Caco-2 (cell line): ENCODE results near the gene OR10D3. TPM values are rescaled to one million over a fixed set of nuclear protein-coding genes. Genes with fewer than 3 reads are reported as not detected.

Experiments
- BruUV-seq: library from RNA; stranded (reverse); fragments of 400-500 nt; replicated peaks from 2 replicates; lab custom pipeline; 2021; lab: Mats Ljungman, UMichigan
- CTCF ChIA-PET: fragments of 300-600 bp; sonication (Branson Sonifier 250); formaldehyde crosslinking; loops from one replicate; lab custom pipeline; 2022; ENCODE audit warnings: antibody characterized with exemption; lab: Charles Lee
- POLR2A ChIA-PET: fragments of 300-600 bp; sonication (Branson Sonifier 250); formaldehyde crosslinking; loops from one replicate; lab custom pipeline; 2022; ENCODE audit warnings: antibody characterized with exemption; lab: Charles Lee
- DNase-seq, 2 experiments: peaks; one replicate each; pipeline versions ENCODE4 v3.0.0 to v3.0.0-alpha.2; 2020 to 2022
- H3K27me3 ChIP-seq: replicated peaks from 2 replicates; pipeline ENCODE4 v1.6.0; 2011; ENCODE audit warnings: low read length; ENCODE audit not compliant: control insufficient read depth, insufficient read depth
- H3K36me3 ChIP-seq: 2 replicates; pipeline ENCODE4 v1.5.1; 2011; ENCODE audit warnings: low read length; ENCODE audit not compliant: control insufficient read depth, insufficient read depth
- H3K4me1 ChIP-seq: fragments of 250-450 bp; sonication (Bioruptor Pico); 2 replicates; pipeline ENCODE4 v1.5.1; 2020; ENCODE audit warnings: mild to moderate bottlenecking
- H3K4me3 ChIP-seq: 2 replicates; pipeline ENCODE4 v1.5.1; 2011; ENCODE audit warnings: low read depth, mild to moderate bottlenecking, control low read depth, low read length
- H3K9me3 ChIP-seq: fragments of 250-450 bp; sonication (Bioruptor Pico); 2 replicates; pipeline ENCODE4 v1.5.1; 2020; ENCODE audit warnings: mild to moderate bottlenecking, moderate library complexity
- H3K27ac Mint-ChIP-seq: one replicate; pipeline ENCODE4 v1.8.0; 2022; ENCODE audit warnings: mixed read lengths; ENCODE audit not compliant: unreplicated experiment
- H3K27me3 Mint-ChIP-seq: one replicate; pipeline ENCODE4 v1.8.0; 2022; ENCODE audit warnings: mixed read lengths; ENCODE audit not compliant: insufficient read depth, unreplicated experiment
- H3K36me3 Mint-ChIP-seq: one replicate; pipeline ENCODE4 v1.8.0; 2022; ENCODE audit warnings: mild to moderate bottlenecking, mixed read lengths; ENCODE audit not compliant: insufficient read depth, unreplicated experiment
- H3K4me1 Mint-ChIP-seq: one replicate; pipeline ENCODE4 v1.8.0; 2022; ENCODE audit warnings: low read depth, mixed read lengths; ENCODE audit not compliant: unreplicated experiment
- H3K4me3 Mint-ChIP-seq: one replicate; pipeline ENCODE4 v1.8.0; 2022; ENCODE audit warnings: mild to moderate bottlenecking, moderate library complexity, mixed read lengths; ENCODE audit not compliant: unreplicated experiment
- H3K9me3 Mint-ChIP-seq: one replicate; pipeline ENCODE4 v1.8.0; 2022; ENCODE audit warnings: mixed read lengths; ENCODE audit not compliant: unreplicated experiment
- CTCF ChIP-seq, 2 experiments: fragments of 200-600 bp in 1 of 2; IDR thresholded peaks; 1 replicate in 1 of 2; 2 replicates in 1 of 2; pipeline versions ENCODE4 v1.5.1 to v1.8.0; 2011 to 2022; ENCODE audit warnings: antibody characterized with exemption in 1 of 2, control low read depth in 1 of 2, inconsistent platforms in 1 of 2, low read depth in 1 of 2, low read length in 1 of 2, mild to moderate bottlenecking in 1 of 2, moderate library complexity in 1 of 2; ENCODE audit not compliant: insufficient read depth in 1 of 2, severe bottlenecking in 1 of 2, unreplicated experiment in 1 of 2
- intact Hi-C: fragments of 100-400 bp; cut with micrococcal nuclease; formaldehyde crosslinking; loops from one replicate; pipeline ENCODE4 v1.10.0; 2022; ENCODE audit not compliant: unreplicated experiment
- total RNA-seq: library from RNA; stranded (reverse); gene quantifications from 2 replicates; pipeline ENCODE4 v1.2.3, GENCODE V29; 2022

OR10D3 gene
- total RNA-seq, 1 experiment from 2014 or later: not detected

GRCh38 chr11:124176925-124177715, 6.0 kb upstream of the OR10D3 start:
- peaks cover 7% of the 10 kb centered on the region for H3K27me3 Mint-ChIP-seq
- no TSS peak for BruUV-seq
- H3K27ac Mint-ChIP-seq: no peak overlapping the region
- H3K4me1 ChIP-seq: no peaks in the 10 kb centered on the region
- no peak for TF ChIP-seq CTCF (IDR thresholded peaks at IDR 0.05; ENCODE audit: insufficient read depth in 1 of 2, low read depth in 1 of 2, low read length in 1 of 2, severe bottlenecking in 1 of 2, unreplicated experiment in 1 of 2)
- H3K4me1 Mint-ChIP-seq: no peaks in the 10 kb centered on the region
- intact Hi-C loops: no loop called here
- ChIA-PET POLR2A (no interaction called here), CTCF (interaction anchor here (0.6 kb wide), 1 partner anchor 565 kb away, joined by 3 read pairs; no protein-coding TSS in a partner anchor)
- no peak overlapping the region for H3K4me3 ChIP-seq
- no peaks in the 10 kb centered on the region for H3K9me3 Mint-ChIP-seq
- no peaks in the 10 kb centered on the region for H3K36me3 Mint-ChIP-seq
- H3K27me3 ChIP-seq: no peaks in the 10 kb centered on the region
- H3K4me3 Mint-ChIP-seq: no peak overlapping the region
- H3K9me3 ChIP-seq: no peaks in the 10 kb centered on the region
- H3K36me3 ChIP-seq: no peaks in the 10 kb centered on the region
- no peak for DNase-seq

GRCh38 chr11:124179310-124179709, 3.8 kb upstream of the OR10D3 start:
- no TSS peak for BruUV-seq
- intact Hi-C loops: no loop called here
- no peaks in the 10 kb centered on the region for H3K4me1 Mint-ChIP-seq
- no peak overlapping the region for H3K4me3 Mint-ChIP-seq
- CTCF ChIA-PET: interaction anchor here (0.5 kb wide), 1 partner anchor 584 kb away, joined by 3 read pairs; no protein-coding TSS in a partner anchor
- no peaks in the 10 kb centered on the region for H3K36me3 Mint-ChIP-seq
- no peaks in the 10 kb centered on the region for H3K36me3 ChIP-seq
- no peaks in the 10 kb centered on the region for H3K4me1 ChIP-seq
- TF ChIP-seq CTCF (IDR thresholded peaks at IDR 0.05; ENCODE audit: insufficient read depth in 1 of 2, low read depth in 1 of 2, low read length in 1 of 2, severe bottlenecking in 1 of 2, unreplicated experiment in 1 of 2): no peak
- no peak overlapping the region for H3K27ac Mint-ChIP-seq
- POLR2A ChIA-PET: no interaction called here
- no peak overlapping the region for H3K4me3 ChIP-seq
- no peaks in the 10 kb centered on the region for H3K9me3 Mint-ChIP-seq
- H3K27me3 ChIP-seq: no peaks in the 10 kb centered on the region
- peaks cover 14% of the 10 kb centered on the region for H3K27me3 Mint-ChIP-seq
- DNase-seq: no peak
- H3K9me3 ChIP-seq: no peaks in the 10 kb centered on the region

- no peaks in the 10 kb centered on the region for H3K4me1 ChIP-seq
- no TSS peak for BruUV-seq
- H3K27me3 ChIP-seq: no peaks in the 10 kb centered on the region
- no peak overlapping the region for H3K27ac Mint-ChIP-seq
- H3K36me3 Mint-ChIP-seq: no peaks in the 10 kb centered on the region
- H3K4me1 Mint-ChIP-seq: no peaks in the 10 kb centered on the region
- no peaks in the 10 kb centered on the region for H3K9me3 Mint-ChIP-seq
- H3K36me3 ChIP-seq: no peaks in the 10 kb centered on the region
- no peak overlapping the region for H3K4me3 ChIP-seq
- CTCF ChIA-PET: interaction anchor here (0.6 kb wide), 1 partner anchor 18 kb away, joined by 4 read pairs; no protein-coding TSS in a partner anchor
- H3K9me3 ChIP-seq: no peaks in the 10 kb centered on the region
- peaks cover 23% of the 10 kb centered on the region for H3K27me3 Mint-ChIP-seq
- POLR2A ChIA-PET: no interaction called here
- no peak for TF ChIP-seq CTCF (IDR thresholded peaks at IDR 0.05; ENCODE audit: insufficient read depth in 1 of 2, low read depth in 1 of 2, low read length in 1 of 2, severe bottlenecking in 1 of 2, unreplicated experiment in 1 of 2)
- intact Hi-C loops: loop anchor here (10.0 kb wide), 1 partner anchor 446 kb away; the partner anchor contains the start of gene ZNF202
- no peak for DNase-seq
- no peak overlapping the region for H3K4me3 Mint-ChIP-seq
Measured at GRCh38 chr11:124190298-124191139, 7.4 kb downstream of the OR10D3 start.
